T-helper 2 cell treated with Interferon-gamma antibody and Interleukin-4, amounts not matched to agents 5 μg/mL and 100 μg/mL, for 36 hours (primary cell): ENCODE results near the gene CASZ1.

ENCODE experiments used
- DNase-seq: peaks from one replicate; pipeline ENCODE4 v3.0.0; 2021; ENCODE audit warnings: low spot score
- H3K27ac Mint-ChIP-seq: one replicate; pipeline ENCODE4 v1.8.0; 2021; ENCODE audit warnings: mild to moderate bottlenecking, mixed read lengths
- H3K27me3 Mint-ChIP-seq: one replicate; pipeline ENCODE4 v1.8.0; 2021; ENCODE audit warnings: low read depth, mixed read lengths
- H3K36me3 Mint-ChIP-seq: one replicate; pipeline ENCODE4 v1.8.0; 2021; ENCODE audit warnings: low read depth, mixed read lengths
- H3K4me1 Mint-ChIP-seq: one replicate; pipeline ENCODE4 v1.8.0; 2021; ENCODE audit warnings: low read depth, mixed read lengths
- H3K4me3 Mint-ChIP-seq: one replicate; pipeline ENCODE4 v1.8.0; 2022; ENCODE audit warnings: mild to moderate bottlenecking, moderate library complexity, mixed read lengths
- H3K9me3 Mint-ChIP-seq: one replicate; pipeline ENCODE4 v1.8.0; 2021; ENCODE audit warnings: mixed read lengths

Gene CASZ1

DNA sequence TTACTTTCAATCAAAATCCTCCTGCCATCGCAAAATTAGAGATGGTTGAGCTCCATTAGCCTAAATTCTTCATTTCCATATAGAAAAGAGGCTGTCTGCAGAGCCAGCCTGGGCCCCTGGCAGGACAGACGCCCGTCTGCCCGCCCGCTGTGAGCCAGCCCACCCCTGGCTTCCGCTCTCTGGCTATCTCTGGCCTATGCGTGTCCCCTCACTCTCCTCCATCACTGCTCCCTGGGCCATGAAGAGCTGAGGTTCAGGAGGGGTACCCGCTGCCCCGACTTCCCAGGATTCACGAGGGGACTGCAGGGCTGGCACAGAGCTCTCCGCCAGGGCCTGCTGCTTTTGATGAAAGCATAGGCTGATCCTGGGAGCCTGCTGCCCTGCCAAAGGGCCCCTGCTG lies 117.6 kb downstream of the CASZ1 start:
- Mint-ChIP-seq H3K4me3 (no peak overlapping the region), H3K4me1 (no peaks in the 10 kb centered on the region), H3K27ac (no peak overlapping the region), H3K27me3 (no peaks in the 10 kb centered on the region), H3K9me3 (no peaks in the 10 kb centered on the region), H3K36me3 (no peaks in the 10 kb centered on the region)
- no peak for DNase-seq

DNA sequence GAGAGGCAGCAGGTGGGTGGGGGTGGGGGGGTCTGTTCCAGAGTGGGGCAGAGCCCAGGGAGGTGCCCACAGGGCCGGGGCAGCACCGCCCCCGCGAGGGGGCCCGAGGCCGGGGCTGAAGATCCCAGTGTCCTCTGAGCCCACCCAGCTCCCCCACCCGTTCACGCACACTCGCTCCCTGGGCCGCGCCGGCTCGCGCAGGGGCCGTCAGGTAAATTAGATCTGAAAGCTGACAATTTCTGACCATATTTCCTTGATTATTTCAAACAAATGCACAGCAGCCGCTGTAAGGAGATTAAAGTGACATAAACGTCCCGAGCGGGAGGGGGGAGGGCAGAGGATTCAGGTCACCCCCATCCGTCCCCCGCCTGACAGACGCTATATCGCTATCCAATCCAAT lies 118.0 kb downstream of the CASZ1 start:
- DNase-seq: no peak
- Mint-ChIP-seq H3K27me3 (no peaks in the 10 kb centered on the region), H3K36me3 (no peaks in the 10 kb centered on the region), H3K4me1 (no peaks in the 10 kb centered on the region), H3K9me3 (no peaks in the 10 kb centered on the region), H3K27ac (no peak overlapping the region), H3K4me3 (no peak overlapping the region)

DNA sequence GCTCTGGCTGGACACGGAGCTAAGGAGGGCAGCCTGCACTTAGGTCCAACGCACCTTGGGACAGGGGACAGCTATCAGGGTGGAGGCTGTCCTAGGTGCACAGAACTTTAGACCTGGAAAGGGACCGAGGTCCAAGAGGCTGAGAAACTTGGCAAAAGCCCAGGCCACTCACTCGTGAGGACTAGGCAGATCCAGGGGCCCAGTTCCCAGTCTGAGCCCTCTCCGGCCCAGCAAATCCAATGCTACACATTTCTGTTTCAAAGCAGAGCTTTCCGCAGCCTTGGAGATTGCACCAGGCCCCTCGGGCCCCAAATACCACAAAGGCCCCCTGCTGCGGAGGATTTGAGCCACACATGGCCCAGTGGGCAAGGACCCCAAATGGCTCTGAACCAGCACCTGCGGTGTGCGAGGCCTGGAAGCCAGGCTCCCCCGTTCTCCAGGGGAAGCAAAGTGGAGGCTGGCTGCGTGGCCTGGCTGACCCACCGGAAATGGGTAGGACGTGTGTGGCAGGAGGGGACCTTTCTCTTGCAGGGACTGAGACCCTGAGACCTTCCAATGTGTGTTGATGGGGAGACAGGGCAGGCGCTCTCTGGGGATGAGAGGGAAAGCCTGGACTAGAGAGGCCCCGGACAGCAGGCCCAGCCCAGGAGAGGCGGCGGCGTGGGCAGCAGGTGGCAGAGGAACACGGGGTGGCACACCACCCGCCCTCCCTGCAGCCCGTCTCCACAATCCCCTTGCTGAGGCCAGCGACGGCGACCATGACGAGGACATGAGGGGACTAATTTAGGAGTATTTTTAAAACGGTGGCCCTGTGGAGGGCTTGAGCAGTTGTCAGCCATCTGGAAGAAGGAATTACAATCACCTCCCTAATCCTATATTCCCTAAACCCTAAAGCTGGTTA lies 118.7 kb downstream of the CASZ1 start:
- no peak for DNase-seq
- Mint-ChIP-seq H3K4me1 (no peaks in the 10 kb centered on the region), H3K27me3 (no peaks in the 10 kb centered on the region), H3K9me3 (no peaks in the 10 kb centered on the region), H3K27ac (no peak overlapping the region), H3K36me3 (no peaks in the 10 kb centered on the region), H3K4me3 (no peak overlapping the region)

DNA sequence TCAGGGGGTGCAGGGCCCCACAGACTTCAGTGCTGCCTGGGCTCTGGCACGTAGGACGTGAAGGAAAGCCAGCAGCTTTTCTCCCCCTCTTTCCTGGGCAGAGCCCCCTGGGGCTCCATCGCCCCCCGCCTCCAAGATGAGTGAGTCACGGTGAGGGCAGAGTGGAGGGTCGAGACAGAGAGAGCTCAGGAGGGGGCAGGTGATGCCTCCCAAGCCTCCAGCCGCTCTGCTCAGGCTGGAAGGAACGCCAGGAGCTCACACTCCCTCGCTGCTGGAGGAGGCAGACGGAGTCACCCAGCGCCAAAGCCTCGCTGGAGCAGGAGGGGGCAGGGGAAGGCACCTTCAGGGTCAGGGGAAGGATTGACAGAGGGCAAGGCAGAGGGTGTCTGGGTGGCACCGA lies 119.5 kb downstream of the CASZ1 start:
- no peak overlapping the region for H3K4me3 Mint-ChIP-seq
- no peak for DNase-seq
- no peak overlapping the region for H3K27ac Mint-ChIP-seq
- H3K4me1 Mint-ChIP-seq: no peaks in the 10 kb centered on the region
- H3K9me3 Mint-ChIP-seq: no peaks in the 10 kb centered on the region
- H3K36me3 Mint-ChIP-seq: no peaks in the 10 kb centered on the region
- H3K27me3 Mint-ChIP-seq: no peaks in the 10 kb centered on the region

DNA sequence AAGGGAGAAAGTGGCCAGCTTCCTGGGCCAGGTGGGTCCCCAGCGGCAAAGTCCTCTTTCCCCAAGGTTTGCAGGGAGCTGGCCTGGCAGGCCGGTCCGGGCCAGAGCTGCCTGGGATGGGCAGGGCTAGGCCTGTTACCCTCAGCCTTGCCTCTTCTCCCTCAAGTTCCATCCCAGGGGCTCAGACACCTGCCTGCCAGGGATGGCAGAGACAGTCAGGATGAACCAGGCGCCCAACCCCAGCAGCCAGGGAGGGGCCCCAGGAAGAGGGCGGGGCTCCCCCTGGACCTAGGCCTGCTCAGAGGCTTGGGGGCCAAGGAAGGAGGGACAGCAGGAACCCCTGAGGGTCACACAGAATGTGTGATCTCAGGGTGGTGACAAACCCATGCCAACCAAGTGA lies 120.6 kb downstream of the CASZ1 start:
- H3K9me3 Mint-ChIP-seq: no peaks in the 10 kb centered on the region
- DNase-seq: no peak
- H3K27me3 Mint-ChIP-seq: no peaks in the 10 kb centered on the region
- H3K4me1 Mint-ChIP-seq: no peaks in the 10 kb centered on the region
- no peak overlapping the region for H3K27ac Mint-ChIP-seq
- H3K36me3 Mint-ChIP-seq: no peaks in the 10 kb centered on the region
- no peak overlapping the region for H3K4me3 Mint-ChIP-seq

DNA sequence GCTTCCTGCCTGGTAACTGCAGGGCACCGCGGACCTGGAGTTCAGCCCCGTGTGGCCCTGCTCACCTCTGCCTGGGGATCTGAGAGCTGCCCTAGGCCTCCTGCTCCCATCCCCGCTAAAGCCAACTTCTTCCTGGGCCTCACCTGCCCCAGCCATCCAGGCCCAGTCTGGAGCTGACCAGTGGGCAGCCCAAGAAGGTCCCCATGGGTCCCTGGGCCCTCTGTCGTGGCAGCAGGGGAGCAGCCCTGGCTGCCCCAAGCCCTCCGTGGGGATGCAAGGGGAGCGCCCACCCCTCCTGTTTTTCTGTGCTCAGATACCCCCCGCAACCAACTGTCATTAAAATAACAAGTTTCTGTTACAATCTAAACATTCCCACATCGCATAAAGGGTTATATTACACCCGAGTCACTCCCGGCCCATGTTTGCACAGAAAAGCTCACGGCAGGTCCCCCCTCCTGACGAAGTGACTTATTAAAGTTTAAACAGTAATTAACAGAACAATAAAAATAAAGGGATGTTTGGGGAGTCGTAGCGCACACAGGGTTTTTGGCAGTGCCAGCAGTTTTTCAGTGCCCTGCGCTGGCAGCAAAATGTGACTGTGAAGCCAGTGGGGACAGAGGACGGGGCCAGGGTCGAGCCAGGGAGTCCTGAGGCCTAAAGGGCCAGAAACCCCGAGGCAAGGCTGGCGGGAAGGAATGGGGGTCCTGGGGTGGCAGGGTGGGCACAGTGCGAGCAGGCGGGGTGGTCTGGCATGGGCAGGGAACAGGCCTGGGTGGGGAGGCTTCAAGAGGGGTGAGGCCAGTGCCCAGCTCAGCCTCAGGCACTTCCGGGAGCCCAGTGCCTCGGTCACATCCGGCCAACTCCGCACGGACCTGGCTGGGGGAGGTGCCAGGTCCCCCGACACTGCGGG lies 121.5 kb downstream of the CASZ1 start:
- no peak for DNase-seq
- Mint-ChIP-seq H3K27ac (no peak overlapping the region), H3K36me3 (no peaks in the 10 kb centered on the region), H3K4me3 (no peak overlapping the region), H3K27me3 (no peaks in the 10 kb centered on the region), H3K9me3 (no peaks in the 10 kb centered on the region), H3K4me1 (no peaks in the 10 kb centered on the region)

DNA sequence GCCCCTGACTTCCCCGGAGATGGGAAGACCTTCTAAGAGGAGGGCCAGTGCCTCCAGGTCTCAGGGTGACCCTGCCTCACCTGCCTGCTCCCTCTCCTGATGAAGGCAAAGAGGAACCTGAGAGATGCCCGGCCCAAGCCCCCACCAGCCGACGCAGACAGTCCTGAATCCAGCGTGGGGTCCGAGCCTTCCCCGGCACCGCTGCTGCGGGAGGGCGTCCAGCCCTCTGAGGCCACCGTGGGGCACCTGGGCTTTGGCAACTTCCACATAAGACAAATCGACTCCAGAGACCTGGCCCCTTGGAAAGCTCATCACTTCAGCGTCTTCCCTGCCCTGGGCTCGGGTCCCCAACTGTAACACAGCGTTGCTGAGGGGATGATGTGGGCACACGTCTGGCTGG lies 122.2 kb downstream of the CASZ1 start:
- DNase-seq: no peak
- Mint-ChIP-seq H3K27me3 (no peaks in the 10 kb centered on the region), H3K4me3 (no peak overlapping the region), H3K9me3 (no peaks in the 10 kb centered on the region), H3K36me3 (no peaks in the 10 kb centered on the region), H3K4me1 (no peaks in the 10 kb centered on the region), H3K27ac (no peak overlapping the region)

DNA sequence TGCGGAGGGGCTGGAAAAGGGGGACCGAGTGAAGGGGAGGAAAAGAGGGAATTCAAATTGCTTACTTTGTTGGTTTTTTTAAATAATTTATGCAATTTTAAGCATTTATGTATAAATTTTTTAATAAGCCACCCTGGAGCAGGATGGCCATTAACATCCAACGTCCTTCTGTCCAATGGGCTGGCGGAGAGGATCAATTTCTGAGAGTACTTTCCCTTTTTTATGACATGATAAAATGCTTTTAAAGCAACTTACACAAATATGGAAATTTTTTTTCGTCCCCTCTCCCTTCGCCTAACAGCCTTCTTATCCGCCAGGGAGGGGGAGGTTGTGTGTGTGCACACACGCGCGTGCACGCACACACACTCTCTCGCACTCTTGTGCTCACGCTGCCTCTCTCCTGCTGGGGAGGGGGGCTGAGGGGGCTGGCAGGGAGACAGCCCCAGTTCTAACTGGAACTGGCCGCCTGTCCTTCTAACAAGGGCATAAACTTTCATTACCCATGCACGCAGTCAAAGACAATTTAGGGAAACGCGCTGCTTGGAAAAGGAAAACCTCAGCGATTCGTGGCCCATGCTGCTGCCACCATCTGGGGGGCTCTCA lies 123.2 kb downstream of the CASZ1 start:
- Mint-ChIP-seq H3K36me3 (no peaks in the 10 kb centered on the region), H3K9me3 (no peaks in the 10 kb centered on the region), H3K4me1 (no peaks in the 10 kb centered on the region), H3K27me3 (no peaks in the 10 kb centered on the region), H3K4me3 (no peak overlapping the region), H3K27ac (no peak overlapping the region)
- no peak for DNase-seq

DNA sequence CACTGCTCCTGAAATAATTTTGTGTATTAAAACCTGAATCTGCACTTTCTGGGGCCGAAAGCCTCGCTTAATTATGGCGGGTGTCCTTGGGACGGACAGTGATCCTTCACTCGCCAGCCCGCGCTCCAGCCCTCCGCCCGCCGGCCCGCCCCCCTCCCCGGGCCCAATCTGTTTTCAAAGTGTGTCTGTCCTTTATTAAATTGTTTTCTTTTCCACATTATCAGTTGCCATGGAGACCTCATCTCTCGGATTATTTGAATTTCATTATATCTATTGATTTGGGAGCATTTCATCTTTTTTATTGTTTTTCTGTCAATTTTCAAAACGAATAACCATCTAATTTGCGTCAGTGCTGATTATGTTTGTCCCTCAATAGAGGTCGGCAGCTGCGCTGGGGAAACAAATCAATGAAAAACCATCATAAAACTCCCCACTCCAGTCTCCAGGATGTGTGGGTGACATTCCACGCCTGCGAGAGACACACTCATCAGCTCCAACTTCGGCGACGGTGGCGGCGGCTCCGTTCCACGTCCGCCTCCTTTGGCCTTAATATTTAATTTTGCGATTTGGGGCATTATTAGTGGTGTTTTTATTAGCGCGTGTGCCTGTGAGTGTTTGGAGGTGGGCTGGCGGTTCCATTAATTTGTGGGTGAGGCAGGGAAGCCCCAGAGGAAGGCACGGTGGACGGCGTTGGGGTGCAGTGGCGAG lies 123.9 kb downstream of the CASZ1 start:
- Mint-ChIP-seq H3K27ac (no peak overlapping the region), H3K9me3 (no peaks in the 10 kb centered on the region)

DNA sequence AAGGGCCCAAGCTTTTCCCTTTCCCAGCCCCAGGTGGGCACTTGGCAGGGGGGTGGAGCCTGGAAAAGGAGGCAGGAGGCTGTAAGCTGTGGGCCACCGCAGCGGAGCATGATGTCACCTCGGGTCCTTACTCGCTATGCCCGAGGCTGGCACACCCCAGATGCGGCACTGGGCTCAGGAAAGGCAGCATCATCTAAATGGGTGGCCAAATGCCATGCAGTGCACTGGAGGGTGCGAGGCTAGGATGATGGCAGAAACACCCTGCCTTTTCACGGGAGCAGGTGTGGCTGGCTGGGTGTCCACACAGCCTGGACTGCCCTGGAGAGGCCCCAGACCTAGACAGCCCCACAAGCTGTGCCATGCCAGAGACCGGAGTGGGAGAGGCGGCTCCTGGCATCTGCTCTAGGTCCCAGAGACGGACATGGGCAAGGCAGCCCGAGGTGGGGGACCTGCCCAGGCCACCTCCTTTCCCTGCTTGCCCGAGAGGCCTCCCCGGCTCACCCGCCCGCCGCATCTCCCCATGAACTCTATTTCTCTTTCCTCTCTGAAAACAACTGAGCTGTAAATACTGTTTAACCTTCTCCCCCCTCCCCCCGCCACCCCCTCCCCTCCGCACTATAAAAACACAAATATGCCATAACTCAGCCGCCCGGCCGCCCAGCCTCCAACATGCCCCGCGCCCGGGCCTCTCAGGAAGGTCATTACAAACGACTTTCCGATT lies 124.7 kb downstream of the CASZ1 start:
- H3K9me3 Mint-ChIP-seq: no peaks in the 10 kb centered on the region
- no peaks in the 10 kb centered on the region for H3K4me1 Mint-ChIP-seq
- no peak overlapping the region for H3K4me3 Mint-ChIP-seq
- DNase-seq: no peak
- H3K27me3 Mint-ChIP-seq: no peaks in the 10 kb centered on the region
- no peaks in the 10 kb centered on the region for H3K36me3 Mint-ChIP-seq
- no peak overlapping the region for H3K27ac Mint-ChIP-seq

More for the DNA sequence above, 123.9 kb downstream of the CASZ1 start:
- H3K27me3 Mint-ChIP-seq: no peaks in the 10 kb centered on the region
- DNase-seq: no peak
- no peaks in the 10 kb centered on the region for H3K36me3 Mint-ChIP-seq
- no peaks in the 10 kb centered on the region for H3K4me1 Mint-ChIP-seq
- no peak overlapping the region for H3K4me3 Mint-ChIP-seq

DNA sequence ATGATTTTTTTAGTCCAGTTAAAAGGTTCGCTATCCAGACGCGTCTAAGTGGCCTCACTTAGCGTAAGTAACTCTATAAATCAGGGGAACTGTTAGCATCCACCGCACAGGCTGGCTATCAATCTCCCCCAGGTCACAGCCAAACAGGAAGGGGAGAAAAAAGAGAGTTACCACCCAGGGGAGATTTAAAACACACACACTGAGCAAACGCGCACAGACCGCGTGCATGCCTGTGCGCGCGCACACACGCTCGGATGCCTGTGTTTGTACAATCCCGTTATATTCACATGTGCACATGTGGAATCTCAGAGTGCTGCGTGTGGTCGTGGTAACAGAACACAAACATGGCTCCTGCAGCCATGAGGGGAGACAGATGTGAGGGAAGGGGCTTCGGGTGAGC lies 125.4 kb downstream of the CASZ1 start:
- no peak for DNase-seq
- H3K27ac Mint-ChIP-seq: no peak overlapping the region
- H3K9me3 Mint-ChIP-seq: no peaks in the 10 kb centered on the region
- no peaks in the 10 kb centered on the region for H3K36me3 Mint-ChIP-seq
- no peaks in the 10 kb centered on the region for H3K4me1 Mint-ChIP-seq
- H3K27me3 Mint-ChIP-seq: no peaks in the 10 kb centered on the region
- H3K4me3 Mint-ChIP-seq: no peak overlapping the region

DNA sequence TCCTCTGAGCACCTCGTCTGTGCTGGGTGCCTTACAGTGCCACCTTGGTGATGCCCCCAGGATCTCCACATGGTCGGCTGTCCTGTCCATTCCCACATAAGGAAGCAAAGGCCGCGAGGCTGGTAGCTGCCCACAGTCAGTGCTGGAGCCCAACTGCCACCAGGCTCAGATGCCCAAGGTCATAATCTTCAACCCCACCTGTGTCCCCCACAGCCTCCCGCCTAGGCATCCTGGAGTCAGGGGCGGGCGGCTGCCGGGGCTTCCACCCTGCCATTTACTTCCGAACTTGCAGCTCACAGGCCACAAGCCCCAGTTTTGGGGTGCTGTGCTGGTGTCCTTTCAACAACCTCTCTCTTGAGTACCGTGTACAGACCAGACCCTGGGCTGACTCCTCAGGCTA lies 126.3 kb downstream of the CASZ1 start:
- H3K27ac Mint-ChIP-seq: no peak overlapping the region
- no peak overlapping the region for H3K4me3 Mint-ChIP-seq

DNA sequence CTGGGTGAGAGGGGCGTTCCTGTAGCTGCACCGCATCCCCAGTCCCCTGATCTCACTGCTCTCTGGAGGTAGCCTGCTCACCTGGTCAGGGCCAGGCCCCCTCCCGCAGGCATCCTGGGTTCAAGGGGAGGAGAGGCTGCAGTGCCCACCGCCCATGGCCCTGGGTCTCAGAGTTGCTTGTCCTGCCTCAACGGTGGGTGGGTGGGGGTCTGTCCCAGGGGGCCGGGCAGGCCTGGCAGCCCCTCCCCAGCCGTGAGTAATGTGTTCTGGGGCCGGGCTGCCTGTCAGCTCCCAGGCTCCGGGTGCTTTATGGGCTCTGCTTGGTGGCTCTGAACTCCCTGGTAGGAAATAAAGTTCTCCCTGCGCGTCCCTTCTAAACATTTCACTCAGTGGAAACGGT lies 126.9 kb downstream of the CASZ1 start:
- H3K27ac Mint-ChIP-seq: no peak overlapping the region
- no peaks in the 10 kb centered on the region for H3K9me3 Mint-ChIP-seq
- H3K36me3 Mint-ChIP-seq: no peaks in the 10 kb centered on the region
- H3K27me3 Mint-ChIP-seq: no peaks in the 10 kb centered on the region
- no peaks in the 10 kb centered on the region for H3K4me1 Mint-ChIP-seq
- no peak for DNase-seq
- H3K4me3 Mint-ChIP-seq: no peak overlapping the region

More for the DNA sequence above, 126.3 kb downstream of the CASZ1 start:
- Mint-ChIP-seq H3K9me3 (no peaks in the 10 kb centered on the region), H3K27me3 (no peaks in the 10 kb centered on the region), H3K4me1 (no peaks in the 10 kb centered on the region), H3K36me3 (no peaks in the 10 kb centered on the region)
- DNase-seq: no peak
